PC-9 (cell line): Measurements from ENCODE around the gene RAB20. TPM values are rescaled to one million over a fixed set of nuclear protein-coding genes. Genes with fewer than 3 reads are reported as not detected.

ENCODE experiments used
- BruUV-seq: library from RNA; stranded (reverse); fragments of 400-500 nt; replicated peaks from 2 replicates; lab custom pipeline; 2021; lab: Mats Ljungman, UMichigan
- CTCF ChIA-PET: fragments of 300-600 bp; sonication (Branson Sonifier 250); formaldehyde crosslinking; loops from one replicate; lab custom pipeline; 2022; ENCODE audit warnings: antibody characterized with exemption; lab: Charles Lee
- POLR2A ChIA-PET: fragments of 300-600 bp; sonication (Branson Sonifier 250); formaldehyde crosslinking; loops from one replicate; lab custom pipeline; 2022; ENCODE audit warnings: antibody characterized with exemption; ENCODE audit not compliant: unreplicated experiment; lab: Charles Lee
- DNase-seq, 2 experiments: peaks; one replicate each; pipeline versions ENCODE4 v3.0.0 to v3.0.0-alpha.2; 2015 to 2022; ENCODE audit warnings: mixed read lengths in 1 of 2
- H2AFZ ChIP-seq: fragments of 200-600 bp; sonication (generic); 2 replicates; pipeline ENCODE4 v1.8.1; 2017; ENCODE audit warnings: antibody characterized with exemption
- H3F3A ChIP-seq: fragments of 200-600 bp; sonication (generic); 2 replicates; pipeline ENCODE4 v1.8.1; 2017; ENCODE audit warnings: antibody characterized with exemption, mild to moderate bottlenecking, low read depth; ENCODE audit not compliant: insufficient read depth
- H3K27ac ChIP-seq: fragments of 200-600 bp; sonication (generic); 2 replicates; pipeline ENCODE4 v1.6.1; 2016; ENCODE audit warnings: mixed run types
- H3K27me3 ChIP-seq: fragments of 200-600 bp; sonication (generic); 2 replicates; pipeline ENCODE4 v1.6.1; 2016; ENCODE audit warnings: low read depth, mixed run types; ENCODE audit not compliant: insufficient read depth
- H3K36me3 ChIP-seq: fragments of 200-600 bp; sonication (generic); 2 replicates; pipeline ENCODE4 v1.6.1; 2016; ENCODE audit warnings: low read depth, mixed run types
- H3K4me1 ChIP-seq: fragments of 200-600 bp; sonication (generic); replicated peaks from 2 replicates; pipeline ENCODE4 v1.6.1; 2016; ENCODE audit warnings: mixed run types; ENCODE audit not compliant: insufficient read depth
- H3K4me2 ChIP-seq: fragments of 200-600 bp; sonication (generic); 2 replicates; pipeline ENCODE4 v1.6.1; 2017; ENCODE audit warnings: mixed run types
- H3K4me3 ChIP-seq: fragments of 200-600 bp; sonication (generic); 2 replicates; pipeline ENCODE4 v1.6.1; 2016; ENCODE audit warnings: mixed run types
- H3K79me2 ChIP-seq: fragments of 200-600 bp; sonication (generic); 2 replicates; pipeline ENCODE4 v1.6.1; 2017; ENCODE audit warnings: low read depth, mixed run types
- H3K9me2 ChIP-seq: fragments of 200-600 bp; sonication (generic); 2 replicates; pipeline ENCODE4 v1.8.1; 2017; ENCODE audit warnings: mild to moderate bottlenecking; ENCODE audit not compliant: insufficient read depth
- H3K9me3 ChIP-seq: fragments of 200-600 bp; sonication (generic); 2 replicates; pipeline ENCODE4 v1.8.1; 2016; ENCODE audit warnings: low read depth; ENCODE audit not compliant: insufficient read depth
- H4K20me1 ChIP-seq: fragments of 200-600 bp; sonication (generic); 2 replicates; pipeline ENCODE4 v1.8.1; 2017; ENCODE audit not compliant: insufficient read depth
- EZH2 ChIP-seq: fragments of 200-600 bp; sonication (generic); IDR thresholded peaks from 2 replicates; pipeline ENCODE4 v1.8.0; 2017; ENCODE audit warnings: antibody characterized with exemption, low read depth
- intact Hi-C: fragments of 100-400 bp; cut with micrococcal nuclease; formaldehyde crosslinking; loops from one replicate; pipeline ENCODE4 v1.10.0; 2022; ENCODE audit not compliant: unreplicated experiment
- total RNA-seq: library from RNA; stranded (reverse); gene quantifications from 2 replicates; pipeline ENCODE4 v1.2.3, GENCODE V29; 2021
- TF ChIP-seq, protein P1 (sequence below): fragments of 200-600 bp; sonication (generic); conservative IDR thresholded peaks from 2 replicates; pipeline ENCODE4 v1.6.1; 2017; ENCODE audit warnings: mixed run types, antibody characterized with exemption, mild to moderate bottlenecking, moderate library complexity

RAB20 gene
- total RNA-seq, 1 experiment from 2014 or later: 31.9 TPM

DNA sequence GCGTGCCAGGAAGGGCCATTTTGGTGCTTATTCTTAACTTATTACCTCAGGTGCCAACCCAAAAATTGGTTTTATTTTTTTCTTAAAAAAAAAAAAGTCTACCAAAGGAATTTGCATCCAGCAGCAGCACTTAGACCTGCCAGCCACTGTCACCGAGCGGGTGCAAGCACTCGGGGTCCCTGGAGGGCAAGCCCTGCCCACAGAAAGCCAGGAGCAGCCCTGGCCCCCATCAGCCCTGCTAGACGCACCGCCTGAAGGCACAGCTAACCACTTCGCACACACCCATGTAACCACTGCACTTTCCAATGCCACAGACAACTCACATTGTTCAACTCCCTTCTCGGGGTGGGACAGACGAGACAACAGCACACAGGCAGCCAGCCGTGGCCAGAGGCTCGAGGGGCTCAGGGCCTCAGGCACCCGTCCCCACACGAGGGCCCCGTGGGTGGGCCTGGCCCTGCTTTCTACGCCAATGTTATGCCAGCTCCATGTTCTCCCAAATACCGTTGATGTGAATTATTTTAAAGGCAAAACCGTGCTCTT is 49.3 kb downstream of the RAB20 start:
- TF ChIP-seq, protein P1, sequence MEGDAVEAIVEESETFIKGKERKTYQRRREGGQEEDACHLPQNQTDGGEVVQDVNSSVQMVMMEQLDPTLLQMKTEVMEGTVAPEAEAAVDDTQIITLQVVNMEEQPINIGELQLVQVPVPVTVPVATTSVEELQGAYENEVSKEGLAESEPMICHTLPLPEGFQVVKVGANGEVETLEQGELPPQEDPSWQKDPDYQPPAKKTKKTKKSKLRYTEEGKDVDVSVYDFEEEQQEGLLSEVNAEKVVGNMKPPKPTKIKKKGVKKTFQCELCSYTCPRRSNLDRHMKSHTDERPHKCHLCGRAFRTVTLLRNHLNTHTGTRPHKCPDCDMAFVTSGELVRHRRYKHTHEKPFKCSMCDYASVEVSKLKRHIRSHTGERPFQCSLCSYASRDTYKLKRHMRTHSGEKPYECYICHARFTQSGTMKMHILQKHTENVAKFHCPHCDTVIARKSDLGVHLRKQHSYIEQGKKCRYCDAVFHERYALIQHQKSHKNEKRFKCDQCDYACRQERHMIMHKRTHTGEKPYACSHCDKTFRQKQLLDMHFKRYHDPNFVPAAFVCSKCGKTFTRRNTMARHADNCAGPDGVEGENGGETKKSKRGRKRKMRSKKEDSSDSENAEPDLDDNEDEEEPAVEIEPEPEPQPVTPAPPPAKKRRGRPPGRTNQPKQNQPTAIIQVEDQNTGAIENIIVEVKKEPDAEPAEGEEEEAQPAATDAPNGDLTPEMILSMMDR: no peak
- no peak for TF ChIP-seq EZH2
- no peak overlapping the region for H2AFZ ChIP-seq
- ChIA-PET CTCF (no interaction called here), POLR2A (interaction anchor here (0.7 kb wide), 1 partner anchor 81 kb away, joined by 3 read pairs; no protein-coding TSS in a partner anchor)
- no peaks in the 10 kb centered on the region for H3K9me3 ChIP-seq
- no peak overlapping the region for H3K27ac ChIP-seq
- peaks cover 25% of the 10 kb centered on the region for H3F3A ChIP-seq
- BruUV-seq: no TSS peak
- no peaks in the 10 kb centered on the region for H4K20me1 ChIP-seq
- H3K4me3 ChIP-seq: no peak overlapping the region
- no peaks in the 10 kb centered on the region for H3K79me2 ChIP-seq
- H3K36me3 ChIP-seq: no peaks in the 10 kb centered on the region
- H3K4me1 ChIP-seq: peaks cover 20% of the 10 kb centered on the region
- intact Hi-C loops: no loop called here
- no peaks in the 10 kb centered on the region for H3K27me3 ChIP-seq
- no peaks in the 10 kb centered on the region for H3K9me2 ChIP-seq
- DNase-seq: no peak
- H3K4me2 ChIP-seq: no peak overlapping the region

DNA sequence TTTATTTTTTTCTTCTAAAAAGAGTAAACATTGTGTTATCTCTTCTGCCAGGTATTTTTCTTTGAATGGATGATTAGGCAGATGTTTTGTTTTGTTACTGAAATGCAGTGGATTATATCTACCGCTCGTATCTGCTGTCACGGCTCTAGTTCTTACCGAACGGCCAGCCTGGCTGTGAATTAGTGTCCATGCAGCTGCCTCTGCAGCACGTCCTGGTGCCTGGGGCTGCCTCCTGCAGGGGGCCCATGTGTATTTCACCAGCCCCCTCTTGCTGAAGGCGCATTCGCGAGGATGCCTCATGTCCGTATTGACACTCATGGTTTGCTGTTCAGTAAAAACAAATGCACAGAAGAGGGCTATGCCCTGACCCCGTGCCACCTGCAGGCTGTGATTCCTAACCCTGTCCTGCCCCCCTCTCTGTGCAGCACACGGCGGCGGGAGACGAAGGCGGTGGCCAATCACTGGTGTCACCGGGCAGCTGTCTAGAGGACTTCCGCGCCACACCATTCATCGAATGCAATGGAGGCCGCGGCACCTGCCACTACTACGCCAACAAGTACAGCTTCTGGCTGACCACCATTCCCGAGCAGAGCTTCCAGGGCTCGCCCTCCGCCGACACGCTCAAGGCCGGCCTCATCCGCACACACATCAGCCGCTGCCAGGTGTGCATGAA is 49.9 kb downstream of the RAB20 start:
- Histone ChIP-seq H4K20me1 (no peaks in the 10 kb centered on the region), H3K27ac (no peak overlapping the region), H3F3A (peaks cover 29% of the 10 kb centered on the region), H3K9me3 (no peaks in the 10 kb centered on the region), H3K9me2 (no peaks in the 10 kb centered on the region), H3K4me2 (no peak overlapping the region), H2AFZ (no peak overlapping the region), H3K36me3 (no peaks in the 10 kb centered on the region), H3K27me3 (no peaks in the 10 kb centered on the region), H3K4me1 (peaks cover 23% of the 10 kb centered on the region), H3K4me3 (no peak overlapping the region), H3K79me2 (no peaks in the 10 kb centered on the region)
- DNase-seq: no peak
- ChIA-PET CTCF (no interaction called here), POLR2A (interaction anchor here (0.7 kb wide), 1 partner anchor 82 kb away, joined by 3 read pairs; no protein-coding TSS in a partner anchor)
- BruUV-seq: no TSS peak
- intact Hi-C loops: no loop called here
- no peak for TF ChIP-seq EZH2
- TF ChIP-seq, protein P1: no peak

DNA sequence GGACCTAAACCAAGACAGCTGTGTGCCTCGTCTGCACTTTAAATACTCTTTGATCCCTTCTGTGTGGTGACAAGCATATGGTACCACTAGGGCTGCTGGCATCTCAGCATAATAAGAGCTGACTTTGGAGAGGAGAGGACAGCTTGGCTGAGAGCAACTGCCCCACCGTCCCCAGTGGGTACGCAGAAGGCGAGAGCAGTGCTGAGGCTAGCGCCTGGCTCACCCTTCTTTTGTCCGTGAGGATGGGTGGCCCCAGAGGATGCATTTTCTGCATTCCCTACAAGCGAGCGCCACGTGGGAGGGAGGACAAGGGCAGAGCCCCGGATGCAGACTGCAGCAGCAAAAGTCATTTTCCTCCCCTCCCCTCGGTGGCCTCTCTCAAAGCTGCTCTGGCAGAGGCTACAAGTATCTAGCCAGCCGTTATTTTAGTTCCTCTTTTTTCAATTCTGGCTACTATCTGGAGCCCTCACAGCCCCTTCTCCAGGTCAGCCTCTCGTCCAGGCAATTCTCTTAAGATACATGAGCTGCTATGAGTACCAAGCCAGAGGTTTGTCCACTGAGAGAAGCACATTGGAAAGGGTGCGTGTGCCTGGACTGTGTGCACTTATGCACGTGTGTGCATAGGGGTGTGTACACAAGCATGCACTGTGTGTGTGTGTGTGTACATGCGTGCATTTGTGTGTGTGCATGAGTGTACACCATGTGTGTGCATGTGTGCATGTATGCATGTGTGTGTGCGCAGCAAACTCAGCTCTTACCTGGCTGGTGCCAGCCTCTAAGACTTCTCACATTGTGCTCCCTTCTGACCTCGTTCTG is 51.3 kb downstream of the RAB20 start:
- BruUV-seq: no TSS peak
- POLR2A ChIA-PET: interaction anchor here (0.6 to 0.7 kb wide), 2 partner anchors 16 to 66 kb away, joined by 4 to 8 read pairs; no protein-coding TSS in a partner anchor
- H3K9me3 ChIP-seq: no peaks in the 10 kb centered on the region
- intact Hi-C loops: no loop called here
- H3K4me1 ChIP-seq: peaks cover 27% of the 10 kb centered on the region
- H4K20me1 ChIP-seq: no peaks in the 10 kb centered on the region
- H3K9me2 ChIP-seq: no peaks in the 10 kb centered on the region
- no peaks in the 10 kb centered on the region for H3K79me2 ChIP-seq
- DNase-seq: no peak
- H3F3A ChIP-seq: peaks cover 24% of the 10 kb centered on the region
- H3K27me3 ChIP-seq: no peaks in the 10 kb centered on the region
- H3K4me2 ChIP-seq: no peak overlapping the region
- H2AFZ ChIP-seq: no peak overlapping the region
- no peaks in the 10 kb centered on the region for H3K36me3 ChIP-seq
- no peak overlapping the region for H3K4me3 ChIP-seq
- TF ChIP-seq, protein P1: no peak
- TF ChIP-seq EZH2: no peak
- CTCF ChIA-PET: no interaction called here
- H3K27ac ChIP-seq: no peak overlapping the region
